NCI-H2196 treated with DMSO at 0.1 percent for 48 hours (cell line): Measurements from ENCODE around the gene ANXA11.
A peak's percentile ranks its signal among the peaks of the same experiment; 100 is the strongest.
"Not testable (repeated sequence)": the region's sequence is repeated elsewhere in the genome, so short reads cannot be mapped to it uniquely, and the experiment has no call there.

Experiments used
- DNase-seq: peaks from one replicate; lab custom pipeline; 2025; ENCODE audit not compliant: unreplicated experiment; lab: John Stamatoyannopoulos, UW

Gene ANXA11

DNA sequence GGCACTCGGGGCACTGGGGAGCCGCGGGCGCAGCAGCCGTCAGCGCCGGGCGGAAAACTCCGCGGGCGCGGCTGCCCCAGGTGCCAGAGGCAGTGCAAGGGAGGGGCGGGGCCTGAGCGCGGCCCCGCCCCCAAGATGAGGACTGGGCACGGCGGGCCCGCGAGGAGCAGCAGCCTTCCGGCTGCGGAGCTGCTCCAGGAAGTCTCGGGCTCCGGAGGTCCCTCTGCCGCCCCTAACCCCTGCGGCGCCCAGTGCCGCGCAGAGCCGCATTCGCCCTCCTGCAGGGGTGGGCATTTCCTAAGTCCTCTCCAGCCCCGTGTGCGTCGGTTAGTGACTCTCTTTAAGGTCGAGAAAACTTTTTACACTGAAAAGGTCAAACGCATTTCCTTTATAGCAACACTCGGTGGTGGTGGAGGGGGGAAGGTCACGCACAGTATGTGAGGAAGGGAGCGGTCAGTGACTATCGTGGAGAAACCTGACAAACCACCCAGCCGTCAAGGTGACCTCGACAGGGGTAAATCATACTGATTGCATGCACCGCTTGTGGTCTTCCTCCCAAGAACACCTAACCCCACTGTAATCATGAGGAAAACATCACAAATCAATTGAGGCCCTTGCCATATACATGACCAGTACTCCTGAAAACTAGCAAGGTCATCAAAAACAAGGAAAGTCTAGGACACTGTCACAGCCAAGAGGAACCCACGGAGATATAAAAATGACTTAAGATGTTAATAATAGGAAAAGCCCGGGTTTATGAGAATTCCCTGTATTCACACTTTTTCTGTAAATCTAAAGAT, at the start of gene ANXA11:
TSS of gene ANXA11 (minus strand) at position 61 of the 800 bp plus-strand sequence. CDS start 32,676 bp downstream, outside the sequence.
- DNase-seq: peak; percentile 26

DNA sequence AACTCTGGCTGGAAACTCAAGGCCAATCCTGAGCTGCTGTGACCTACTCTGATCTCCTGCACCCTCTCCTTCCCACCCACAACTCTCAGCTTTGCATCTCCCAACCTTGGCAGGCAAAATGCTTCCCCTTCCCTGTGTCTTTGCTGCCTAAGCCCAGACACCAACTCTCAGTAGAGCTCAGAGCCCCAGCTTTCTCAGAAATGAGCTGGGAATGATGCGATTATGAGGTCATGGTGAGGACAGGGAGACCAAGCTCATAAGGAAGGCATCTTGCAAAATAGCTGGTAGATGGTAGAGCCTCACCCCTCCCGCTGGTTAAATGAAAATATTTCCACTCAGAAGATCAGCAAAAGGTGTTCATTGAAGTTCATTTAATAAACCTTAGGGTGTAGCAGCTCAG, 49.4 kb upstream of the ANXA11 start:
- DNase-seq: not testable (repeated sequence)

DNA sequence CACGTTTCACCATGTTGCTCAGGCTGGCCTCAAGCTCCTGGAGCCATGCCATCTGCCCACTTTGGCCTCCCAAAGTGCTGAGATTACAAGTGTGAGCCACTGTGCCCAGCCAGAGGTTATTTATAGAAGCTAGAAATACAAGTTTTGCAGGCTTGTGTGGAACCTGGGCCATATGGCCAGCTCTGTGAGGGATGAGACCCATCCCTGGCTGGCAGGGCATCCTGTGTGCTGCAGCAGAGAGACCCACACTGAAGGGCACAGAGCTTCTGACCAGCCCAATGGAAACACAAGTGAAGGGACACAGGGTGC, 48.6 kb upstream of the ANXA11 start:
- not testable (repeated sequence) for DNase-seq

DNA sequence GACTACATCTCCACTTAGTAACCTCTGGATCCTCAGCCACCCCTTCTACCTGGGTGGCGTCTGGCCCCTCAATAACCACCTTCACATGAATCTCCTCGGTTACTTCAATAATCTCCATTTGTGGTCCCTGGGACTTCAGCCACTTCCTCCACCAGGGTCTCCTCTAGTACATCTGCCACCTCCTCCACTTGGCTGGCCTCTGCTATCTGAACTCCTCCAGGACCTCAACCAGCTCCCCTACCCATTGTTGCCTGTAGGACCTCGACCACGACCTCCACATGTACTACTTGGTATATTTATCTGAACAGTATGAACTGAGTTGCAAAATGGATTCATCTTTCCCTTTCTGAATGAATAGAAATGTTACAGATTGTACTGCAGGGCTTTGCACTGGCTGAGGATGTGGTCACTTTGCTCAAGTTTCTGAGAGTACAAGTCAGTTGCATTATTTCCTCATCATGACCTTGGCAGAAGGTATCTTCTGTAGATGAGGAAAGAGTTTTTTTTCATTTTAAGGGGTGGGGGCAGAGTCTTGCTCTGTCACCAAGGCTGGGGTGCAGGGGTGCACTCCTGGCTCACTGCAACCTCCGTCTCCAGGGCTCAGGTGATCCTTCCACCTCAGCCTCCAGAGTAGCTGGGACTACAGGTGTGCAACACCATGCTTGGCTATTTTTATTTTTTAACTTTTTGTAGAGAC, 48.1 kb upstream of the ANXA11 start:
- DNase-seq: no peak

DNA sequence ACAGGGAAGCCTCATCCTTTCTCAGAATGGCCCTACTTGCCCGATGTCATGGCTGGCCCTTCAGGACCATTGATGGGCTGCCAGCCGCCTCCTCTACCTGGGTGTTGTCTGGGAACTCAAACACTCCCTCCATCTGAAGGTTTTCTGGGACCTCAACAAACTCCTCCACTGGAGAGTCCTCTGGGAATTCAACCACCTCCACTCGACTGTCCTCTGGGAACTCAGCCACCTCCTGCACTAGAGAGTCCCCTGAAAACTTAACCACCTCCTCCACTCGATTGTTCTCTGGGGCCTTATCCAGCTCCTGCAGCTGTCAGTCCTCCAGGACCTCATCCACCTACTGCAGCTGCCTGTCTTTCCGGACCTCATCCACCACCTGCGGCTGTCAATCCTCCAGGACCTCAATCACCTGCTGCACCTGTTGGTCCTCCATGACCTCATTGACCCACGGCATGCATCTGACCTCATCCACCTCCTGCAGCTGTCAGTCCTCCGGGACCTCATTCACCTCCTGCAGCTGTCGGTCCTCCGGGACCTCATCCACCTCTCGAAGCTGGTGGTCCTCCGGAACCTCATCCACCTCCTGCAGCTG, 47.1 kb upstream of the ANXA11 start:
- DNase-seq: peak; percentile 1

DNA sequence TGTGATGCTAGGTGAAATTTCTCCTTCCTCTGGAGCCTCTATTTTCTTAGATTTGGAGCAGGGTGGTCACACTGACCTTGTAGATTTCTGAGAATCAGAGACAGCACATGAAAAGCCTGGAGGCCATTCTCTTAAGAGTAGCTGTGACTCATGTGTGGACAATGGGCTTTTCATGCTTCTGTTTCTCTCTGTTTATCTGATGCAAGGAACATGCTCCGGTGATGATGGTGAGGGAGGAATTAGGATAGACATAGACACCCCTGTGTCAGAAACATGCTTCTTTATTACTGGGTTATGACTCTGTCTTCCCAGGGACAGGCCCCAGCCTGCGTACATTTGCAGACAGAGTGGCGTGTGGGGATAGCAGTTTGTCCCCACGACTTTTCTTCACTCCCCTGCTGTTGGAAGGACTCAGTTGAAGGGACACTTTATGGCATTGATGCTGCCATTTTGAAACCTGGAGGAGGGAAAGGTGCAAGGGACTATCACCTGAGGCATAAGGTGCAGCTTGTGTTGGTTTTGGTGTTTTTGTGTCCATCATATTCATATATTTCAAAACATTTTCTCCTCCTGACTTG, 46.5 kb upstream of the ANXA11 start:
- DNase-seq: not testable (repeated sequence)

DNA sequence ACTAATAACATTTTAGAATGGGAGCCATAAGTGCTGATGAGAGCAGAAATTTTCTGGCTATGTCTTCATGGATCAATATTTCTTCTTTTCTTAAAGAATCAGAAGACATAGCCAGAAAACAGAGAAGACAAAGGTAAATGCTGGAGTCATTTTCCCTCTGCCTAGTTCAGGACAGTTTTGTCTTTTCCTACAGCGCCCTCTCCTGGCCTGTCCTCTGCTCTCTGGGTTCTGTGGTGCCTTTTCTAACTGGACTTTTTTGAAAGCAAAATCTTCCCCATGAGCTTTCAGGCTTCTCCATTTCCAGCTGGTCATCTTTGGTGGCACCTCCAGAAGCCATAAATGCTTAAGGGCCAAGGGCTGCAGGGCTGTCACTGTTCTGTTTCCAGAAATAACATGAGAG, 45.1 kb upstream of the ANXA11 start:
- not testable (repeated sequence) for DNase-seq

DNA sequence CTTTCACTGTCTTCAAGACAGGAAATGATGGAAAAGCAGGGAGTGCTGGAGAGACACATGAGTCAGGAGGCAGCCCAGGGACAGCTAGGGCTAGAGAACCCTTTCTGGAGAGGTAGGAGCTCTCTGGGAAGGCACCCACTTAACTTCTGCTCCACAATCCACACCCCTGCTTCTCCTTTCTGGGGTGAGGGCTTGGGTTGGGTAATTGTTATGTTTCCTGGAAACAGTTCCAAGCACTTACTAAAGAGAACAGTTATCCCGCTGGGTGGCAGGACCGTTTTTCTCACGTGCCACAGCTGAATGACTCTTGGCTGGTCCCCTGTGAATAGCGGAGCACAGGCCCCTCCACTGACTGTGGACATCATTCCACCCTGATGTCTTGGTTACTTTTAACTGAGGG, 44.6 kb upstream of the ANXA11 start:
- DNase-seq: not testable (repeated sequence)

DNA sequence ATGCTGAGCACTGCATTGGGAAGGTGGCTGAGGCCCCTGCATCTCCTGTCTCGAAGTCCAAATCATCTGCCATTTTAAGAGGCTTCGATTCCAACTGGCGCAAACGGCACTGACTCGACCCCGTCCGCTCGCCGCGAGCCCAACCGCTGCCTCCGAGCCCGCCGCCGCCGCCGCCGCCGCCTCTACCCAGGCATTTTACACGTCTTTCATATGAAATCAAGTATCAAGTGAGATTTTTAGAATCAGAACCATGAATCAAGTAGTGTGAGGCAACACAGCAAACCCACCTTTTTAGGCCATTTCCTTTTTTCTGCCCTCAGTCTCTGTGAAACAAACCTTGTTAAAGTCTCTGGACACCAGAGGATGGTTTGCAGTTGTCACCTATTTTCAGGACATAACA, 42.3 kb upstream of the ANXA11 start:
- not testable (repeated sequence) for DNase-seq

DNA sequence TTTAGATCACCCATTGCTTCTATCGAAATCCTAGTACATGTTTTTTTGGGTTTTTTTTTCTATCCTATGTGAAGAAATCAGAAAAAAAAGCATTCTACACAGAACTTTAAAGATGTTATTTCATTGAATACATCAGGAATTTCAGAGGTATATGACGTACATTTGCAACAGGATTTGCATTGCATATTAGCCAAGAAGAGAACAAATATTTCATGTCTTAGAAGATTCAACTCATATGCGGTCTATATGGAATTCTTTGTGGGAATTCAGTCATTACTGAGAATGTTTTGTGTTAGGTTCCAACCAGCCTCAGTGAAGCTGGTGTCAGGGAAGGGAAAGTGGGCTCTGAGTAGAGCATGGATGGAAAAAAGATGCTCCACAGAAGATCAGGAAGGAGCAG, 39.0 kb upstream of the ANXA11 start:
- DNase-seq: not testable (repeated sequence)

DNA sequence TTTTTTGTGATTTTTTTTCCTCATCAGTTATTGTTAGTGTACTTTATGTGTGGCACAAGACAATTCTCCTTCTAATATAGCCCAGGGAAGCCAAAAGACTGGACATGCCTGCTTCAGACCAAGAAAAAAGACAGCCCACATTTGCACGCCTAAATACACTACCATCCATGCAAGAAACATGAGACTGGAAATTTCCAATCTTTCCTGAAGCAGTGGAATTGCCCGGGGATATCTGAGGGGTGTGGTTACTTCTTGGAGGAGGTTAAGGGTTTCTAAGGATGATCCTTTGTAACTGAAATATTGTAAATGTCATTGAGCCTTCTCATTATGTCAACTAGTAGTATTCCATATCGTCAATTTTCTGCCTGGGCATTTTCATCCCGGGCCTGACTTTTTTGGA, 37.0 kb upstream of the ANXA11 start:
- DNase-seq: not testable (repeated sequence)

DNA sequence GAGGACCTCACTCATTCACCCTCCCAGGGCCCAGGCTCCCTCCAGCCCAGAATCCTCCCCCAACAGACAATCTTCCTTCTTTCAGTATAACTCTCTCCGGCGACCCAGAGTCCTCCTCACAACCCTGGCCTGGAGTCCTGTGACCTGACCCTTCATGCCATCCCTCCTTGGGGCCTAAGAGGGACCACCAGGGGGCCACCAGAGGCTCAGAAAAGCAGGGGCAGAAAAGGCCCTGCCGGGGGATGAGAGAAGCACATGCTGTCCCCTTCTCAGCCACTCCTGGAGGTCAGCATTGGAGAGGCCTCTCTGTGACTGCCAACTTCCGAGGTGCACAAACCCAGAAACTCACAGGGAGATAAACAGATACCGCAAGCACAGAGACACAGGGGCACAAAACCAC, 31.1 kb upstream of the ANXA11 start:
- not testable (repeated sequence) for DNase-seq

DNA sequence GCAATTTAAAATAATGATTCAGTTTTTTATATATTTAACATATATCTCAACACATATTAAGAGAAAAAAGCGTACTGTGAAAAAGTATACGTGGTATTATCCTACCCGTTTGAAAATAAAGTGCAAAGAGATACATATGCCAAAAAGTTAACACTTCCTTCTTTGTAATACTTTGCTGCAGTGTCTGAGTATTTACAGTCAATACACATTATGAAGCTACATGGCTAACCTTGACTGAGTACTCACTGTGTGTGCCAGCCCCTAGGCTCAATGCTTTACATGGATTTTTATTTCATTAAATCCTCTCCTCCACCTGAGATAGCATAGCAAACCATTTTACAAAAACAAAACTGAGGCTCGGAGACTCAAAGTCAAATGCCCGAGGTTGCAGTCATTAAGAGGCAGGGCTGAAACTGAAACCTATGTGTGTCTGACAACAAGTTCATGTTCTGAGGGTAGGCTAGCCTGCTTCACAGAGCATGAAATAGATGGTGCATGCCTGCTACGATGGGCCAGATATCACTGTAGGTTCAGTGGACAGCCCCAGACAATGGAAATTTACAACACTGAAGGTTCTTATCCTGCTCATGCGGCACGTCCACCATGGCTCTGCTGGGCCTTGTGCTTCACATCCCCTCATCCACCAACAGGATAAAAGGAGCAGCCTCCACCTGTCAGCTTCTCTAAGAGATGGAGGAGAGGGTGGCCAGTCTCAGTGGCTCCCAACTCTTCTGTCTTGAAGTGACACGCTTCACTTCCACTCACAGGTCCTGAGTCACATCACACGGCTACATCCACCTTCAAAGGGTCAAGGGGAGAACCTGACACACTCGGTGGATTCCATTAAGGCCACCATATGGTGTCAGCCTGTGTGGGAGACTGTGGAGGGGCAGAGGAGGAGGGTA, 29.2 kb upstream of the ANXA11 start:
- not testable (repeated sequence) for DNase-seq

DNA sequence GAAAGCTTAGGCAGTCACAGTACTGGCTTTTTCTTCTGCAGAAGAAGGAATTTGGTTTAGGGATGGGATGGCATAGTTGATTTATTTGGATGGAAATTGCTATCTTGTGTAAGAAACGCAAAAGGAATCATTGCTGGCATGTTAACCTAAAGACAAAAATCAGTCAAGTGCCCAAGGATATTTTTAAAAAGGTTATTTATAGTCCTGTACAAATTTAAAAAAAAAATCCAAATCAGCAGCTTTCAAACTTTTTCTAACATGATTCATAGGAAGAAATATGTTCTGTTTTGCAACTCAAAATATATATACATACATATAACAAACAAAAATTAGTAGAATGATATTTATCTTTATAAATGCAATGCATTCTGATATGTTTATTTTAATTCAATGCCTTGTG, 28.5 kb upstream of the ANXA11 start:
- not testable (repeated sequence) for DNase-seq

DNA sequence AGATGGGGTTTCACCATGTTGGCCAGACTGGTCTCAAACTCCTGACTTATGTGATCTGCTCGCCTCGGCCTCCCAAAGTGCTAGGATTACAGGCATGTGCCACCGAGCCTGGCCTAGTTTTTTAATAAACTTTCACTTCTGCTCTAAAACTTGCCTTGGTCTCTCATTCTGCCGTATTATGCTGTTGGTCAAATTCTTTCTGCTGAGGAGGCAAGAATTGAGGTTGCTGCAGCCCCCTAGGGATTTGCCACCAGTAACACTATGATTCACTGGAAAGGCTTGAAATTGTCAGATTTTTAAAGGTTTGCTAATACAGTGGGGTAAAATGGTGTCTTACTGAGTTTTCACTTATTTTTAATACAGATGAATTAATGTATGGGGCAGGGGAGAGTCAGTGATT, 21.4 kb upstream of the ANXA11 start:
- not testable (repeated sequence) for DNase-seq

DNA sequence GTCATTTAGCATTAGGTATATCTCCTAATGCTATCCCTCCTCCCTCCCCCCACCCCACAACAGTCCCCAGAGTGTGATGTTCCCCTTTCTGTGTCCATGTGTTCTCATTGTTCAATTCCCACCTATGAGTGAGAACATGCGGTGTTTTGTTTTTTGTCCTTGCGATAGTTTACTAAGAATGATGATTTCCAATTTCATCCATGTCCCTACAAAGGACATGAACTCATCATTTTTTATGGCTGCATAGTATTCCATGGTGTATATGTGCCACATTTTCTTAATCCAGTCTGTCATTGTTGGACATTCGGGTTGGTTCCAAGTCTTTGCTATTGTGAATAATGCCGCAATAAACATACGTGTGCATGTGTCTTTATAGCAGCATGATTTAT, 17.7 kb upstream of the ANXA11 start:
- DNase-seq: not testable (repeated sequence)

DNA sequence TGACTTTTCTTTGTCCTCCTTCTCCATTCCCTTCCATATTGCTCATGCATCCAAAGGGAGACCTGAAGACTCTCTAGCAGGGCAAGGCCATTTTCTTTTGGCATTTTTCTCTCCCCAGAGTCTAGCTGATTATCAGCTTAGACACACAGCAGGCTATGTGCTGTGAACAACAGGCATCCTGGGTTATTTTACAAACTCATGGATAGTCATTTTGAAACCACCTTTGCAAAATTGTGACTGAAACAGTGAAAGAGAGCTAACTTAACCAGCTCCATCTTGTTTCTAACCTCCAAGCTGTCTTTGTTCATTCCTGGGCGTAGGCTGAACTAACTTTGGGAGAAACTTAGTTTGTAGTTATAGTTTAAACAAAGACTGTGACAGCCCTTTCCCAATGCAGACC, 13.5 kb upstream of the ANXA11 start:
- not testable (repeated sequence) for DNase-seq

DNA sequence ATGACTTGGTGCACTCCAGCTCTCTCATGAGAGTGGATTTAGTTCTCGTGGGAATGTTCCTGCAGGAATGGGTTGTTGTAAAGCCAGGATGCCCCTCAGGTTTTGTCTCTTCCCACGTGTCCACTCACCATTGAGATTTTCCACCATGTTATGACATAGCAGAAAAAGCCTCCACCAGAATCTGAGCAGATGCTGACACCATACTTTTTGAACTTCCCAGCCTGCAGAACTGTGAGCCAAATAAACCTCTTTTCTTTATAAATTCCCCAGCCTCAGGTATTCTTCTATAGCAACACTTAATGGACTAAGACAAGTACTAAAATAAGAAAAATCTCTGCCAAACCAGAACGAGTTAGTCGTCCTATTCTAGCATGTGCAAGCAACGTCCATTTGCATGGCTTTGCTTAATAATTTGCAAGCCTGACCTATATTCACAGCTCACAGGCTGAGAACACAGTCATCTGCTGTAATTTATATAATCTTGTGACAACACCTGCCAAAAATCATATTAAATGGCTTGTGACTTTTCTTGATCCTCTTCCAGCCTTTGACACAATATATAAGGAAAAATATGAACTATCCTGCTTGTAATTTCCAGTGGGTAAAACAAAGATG, 9.1 kb upstream of the ANXA11 start:
- DNase-seq: not testable (repeated sequence)

DNA sequence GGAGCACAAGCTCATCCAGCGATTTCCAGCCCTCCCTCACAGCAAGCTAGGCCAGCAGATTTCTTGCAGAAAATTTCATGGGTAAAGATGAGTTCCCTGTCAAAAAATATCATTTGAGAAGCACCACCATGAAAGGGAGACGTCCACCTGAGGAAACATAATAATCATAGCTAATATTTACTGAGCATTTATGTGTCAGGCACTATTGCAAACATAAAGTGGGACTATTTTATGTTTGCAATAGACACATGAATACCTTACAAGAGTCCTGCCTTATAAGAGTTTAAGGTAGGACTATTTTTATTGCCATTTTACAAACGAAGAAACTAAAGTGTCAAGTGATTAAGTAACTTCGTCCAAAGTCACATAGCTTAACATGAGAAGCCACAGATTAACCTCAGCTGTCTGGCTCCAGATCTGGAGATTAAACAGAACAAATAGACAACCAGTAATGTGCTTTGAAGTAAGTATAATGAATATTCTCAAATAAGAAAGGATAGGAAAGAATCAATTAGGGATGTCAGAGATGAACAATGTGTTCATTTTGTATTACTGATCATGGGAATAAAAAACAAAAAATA, 7.3 kb upstream of the ANXA11 start:
- DNase-seq: not testable (repeated sequence)

DNA sequence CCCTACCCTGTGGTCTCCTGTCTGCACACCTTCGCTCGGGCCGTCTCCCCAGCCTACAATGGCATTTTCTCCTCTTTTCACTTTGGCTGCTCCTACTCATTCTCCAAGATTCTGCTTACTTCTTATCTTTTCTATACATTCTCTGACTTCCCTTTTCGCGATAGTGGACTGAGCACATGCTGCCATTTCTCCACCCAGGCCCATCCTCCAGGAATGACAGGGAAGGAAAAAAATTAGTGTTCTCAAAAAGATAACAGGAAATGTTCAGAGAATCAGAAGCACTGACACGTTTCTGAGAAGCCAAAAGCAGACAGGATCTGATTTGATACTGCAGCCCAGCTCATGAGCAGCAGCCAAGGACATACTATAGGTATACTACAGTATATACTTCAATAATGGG, 6.4 kb upstream of the ANXA11 start:
- no peak for DNase-seq
